ENCODE data around the gene GPX2. TPM values are rescaled to one million over a fixed set of nuclear protein-coding genes. Genes with fewer than 3 reads are reported as not detected.

The GPX2 gene
- total RNA-seq, 1 experiment from 2014 or later: 323 TPM

DNA sequence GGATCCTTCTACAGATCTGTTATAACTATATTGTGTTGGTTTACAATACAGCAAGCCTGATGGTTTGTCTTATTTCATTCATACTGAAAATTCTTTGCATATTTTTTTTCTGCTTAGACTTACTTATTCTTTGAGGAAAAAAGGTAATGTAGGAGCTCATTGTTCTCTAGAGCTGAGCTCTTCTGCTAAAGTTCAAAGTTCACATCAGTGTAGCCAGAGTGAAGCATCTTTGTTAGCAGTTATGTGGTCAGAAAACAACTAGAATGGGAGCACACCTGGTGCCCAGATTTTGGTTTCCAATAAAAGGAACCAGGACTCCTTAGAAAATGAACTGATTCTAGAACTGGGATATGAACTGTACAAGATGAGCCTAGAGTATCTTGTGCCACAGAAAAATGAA lies 10.3 kb downstream of the GPX2 start:
- POLR2A ChIA-PET (ENCODE audit: unreplicated experiment): no interaction called here
- Histone ChIP-seq H3F3A (ENCODE audit: insufficient read depth, low read depth) (peaks cover 21% of the 10 kb centered on the region), H3K9me2 (ENCODE audit: insufficient read depth) (no peaks in the 10 kb centered on the region), H3K4me1 (replicated peaks; ENCODE audit: insufficient read depth) (no peaks in the 10 kb centered on the region), H3K4me2 (no peak overlapping the region), H3K79me2 (ENCODE audit: low read depth) (no peaks in the 10 kb centered on the region), H3K9me3 (ENCODE audit: insufficient read depth, low read depth) (no peaks in the 10 kb centered on the region), H4K20me1 (ENCODE audit: insufficient read depth) (no peaks in the 10 kb centered on the region), H3K27ac (no peak overlapping the region), H3K27me3 (ENCODE audit: insufficient read depth, low read depth) (no peaks in the 10 kb centered on the region), H2AFZ (no peak overlapping the region), H3K36me3 (ENCODE audit: low read depth) (peaks cover 27% of the 10 kb centered on the region), H3K4me3 (no peak overlapping the region)
- DNase-seq: no peak
- intact Hi-C loops (cut with micrococcal nuclease; ENCODE audit: unreplicated experiment): no loop called here
- no peak for TF ChIP-seq EZH2 (IDR thresholded peaks at IDR 0.05; ENCODE audit: low read depth)
- TF ChIP-seq, protein P1, sequence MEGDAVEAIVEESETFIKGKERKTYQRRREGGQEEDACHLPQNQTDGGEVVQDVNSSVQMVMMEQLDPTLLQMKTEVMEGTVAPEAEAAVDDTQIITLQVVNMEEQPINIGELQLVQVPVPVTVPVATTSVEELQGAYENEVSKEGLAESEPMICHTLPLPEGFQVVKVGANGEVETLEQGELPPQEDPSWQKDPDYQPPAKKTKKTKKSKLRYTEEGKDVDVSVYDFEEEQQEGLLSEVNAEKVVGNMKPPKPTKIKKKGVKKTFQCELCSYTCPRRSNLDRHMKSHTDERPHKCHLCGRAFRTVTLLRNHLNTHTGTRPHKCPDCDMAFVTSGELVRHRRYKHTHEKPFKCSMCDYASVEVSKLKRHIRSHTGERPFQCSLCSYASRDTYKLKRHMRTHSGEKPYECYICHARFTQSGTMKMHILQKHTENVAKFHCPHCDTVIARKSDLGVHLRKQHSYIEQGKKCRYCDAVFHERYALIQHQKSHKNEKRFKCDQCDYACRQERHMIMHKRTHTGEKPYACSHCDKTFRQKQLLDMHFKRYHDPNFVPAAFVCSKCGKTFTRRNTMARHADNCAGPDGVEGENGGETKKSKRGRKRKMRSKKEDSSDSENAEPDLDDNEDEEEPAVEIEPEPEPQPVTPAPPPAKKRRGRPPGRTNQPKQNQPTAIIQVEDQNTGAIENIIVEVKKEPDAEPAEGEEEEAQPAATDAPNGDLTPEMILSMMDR (conservative IDR thresholded peaks at IDR 0.05): no peak
- CTCF ChIA-PET: interaction anchor here (0.6 kb wide), 1 partner anchor 413 kb away, joined by 5 read pairs; no protein-coding TSS in a partner anchor
- BruUV-seq (replicated peaks): no TSS peak

DNA sequence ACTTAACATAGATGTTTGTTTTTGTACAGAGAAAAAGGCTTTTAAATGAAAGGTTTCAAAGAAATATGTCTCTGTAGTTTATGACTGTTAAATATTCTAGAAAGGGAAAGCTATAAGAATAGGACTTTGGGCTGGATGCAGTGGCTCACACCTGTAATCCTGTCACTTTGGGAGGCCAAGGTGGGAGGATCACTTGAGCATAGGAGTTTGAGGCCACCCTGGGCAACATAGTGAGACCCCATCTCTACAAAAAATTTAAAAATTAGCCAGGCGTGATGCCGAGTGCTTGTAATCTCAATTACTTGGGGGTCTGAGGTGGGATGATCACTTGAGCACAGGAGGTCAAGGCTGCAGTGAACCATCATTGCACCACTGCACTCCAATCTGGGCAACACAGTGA lies 11.4 kb downstream of the GPX2 start:
- no TSS peak for BruUV-seq (replicated peaks)
- H3F3A ChIP-seq (ENCODE audit: insufficient read depth, low read depth): peaks cover 19% of the 10 kb centered on the region; the same call in 1 of the 2 replicates
- H3K4me1 ChIP-seq (replicated peaks; ENCODE audit: insufficient read depth): no peaks in the 10 kb centered on the region
- no peak overlapping the region for H3K4me2 ChIP-seq
- H3K9me2 ChIP-seq (ENCODE audit: insufficient read depth): no peaks in the 10 kb centered on the region
- ChIA-PET CTCF (interaction anchor here (0.7 kb wide), 1 partner anchor 10 kb away, joined by 5 read pairs; no protein-coding TSS in a partner anchor), POLR2A (ENCODE audit: unreplicated experiment) (no interaction called here)
- H3K79me2 ChIP-seq (ENCODE audit: low read depth): no peaks in the 10 kb centered on the region
- TF ChIP-seq, protein P1 (conservative IDR thresholded peaks at IDR 0.05): no peak
- no peak for TF ChIP-seq EZH2 (IDR thresholded peaks at IDR 0.05; ENCODE audit: low read depth)
- peaks cover 38% of the 10 kb centered on the region for H3K36me3 ChIP-seq (ENCODE audit: low read depth)
- no peak overlapping the region for H3K27ac ChIP-seq
- H3K27me3 ChIP-seq (ENCODE audit: insufficient read depth, low read depth): no peaks in the 10 kb centered on the region
- intact Hi-C loops (cut with micrococcal nuclease; ENCODE audit: unreplicated experiment): no loop called here
- H2AFZ ChIP-seq: no peak overlapping the region
- no peak for DNase-seq
- H4K20me1 ChIP-seq (ENCODE audit: insufficient read depth): no peaks in the 10 kb centered on the region
- H3K4me3 ChIP-seq: no peak overlapping the region
- H3K9me3 ChIP-seq (ENCODE audit: insufficient read depth, low read depth): no peaks in the 10 kb centered on the region

DNA sequence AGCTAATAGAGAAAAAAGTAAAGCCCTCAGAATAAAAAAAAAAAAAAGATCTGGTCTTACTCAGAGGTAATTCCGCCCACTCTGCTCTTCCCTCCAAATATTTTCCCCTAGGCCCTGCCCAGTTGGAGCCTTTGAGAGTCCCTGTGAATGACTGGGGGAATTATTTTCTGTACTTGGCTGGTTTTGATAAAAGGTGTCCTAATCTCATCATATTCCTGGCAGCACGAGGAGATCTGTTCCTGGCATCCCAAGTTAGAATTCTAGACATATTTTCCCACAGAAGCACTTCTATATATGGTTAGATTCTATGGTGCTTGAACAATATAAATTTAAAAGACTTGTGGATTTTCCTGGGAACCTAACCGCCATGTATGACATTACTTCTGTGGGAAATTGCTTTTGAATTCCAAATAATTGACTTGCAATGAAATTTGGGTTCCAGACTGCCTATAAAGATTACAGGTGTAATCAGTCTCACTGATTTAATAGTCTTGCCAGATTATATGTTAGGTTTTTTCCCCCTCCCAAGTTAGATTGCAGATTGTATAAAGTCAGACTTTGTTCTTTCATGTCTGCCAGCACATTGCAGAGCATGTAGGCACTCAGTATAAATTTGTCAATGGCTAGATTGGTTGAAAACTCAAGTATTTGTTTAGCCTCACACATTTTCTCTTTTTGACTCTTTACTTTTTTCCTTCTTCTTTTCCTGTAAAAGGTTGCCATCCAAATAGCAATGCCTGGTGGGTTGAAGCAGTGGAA lies 12.3 kb downstream of the GPX2 start:
- H3K9me2 ChIP-seq (ENCODE audit: insufficient read depth): no peaks in the 10 kb centered on the region
- no peak overlapping the region for H3K27ac ChIP-seq
- H3K9me3 ChIP-seq (ENCODE audit: insufficient read depth, low read depth): no peaks in the 10 kb centered on the region
- no peak for DNase-seq
- no peaks in the 10 kb centered on the region for H3K4me1 ChIP-seq (replicated peaks; ENCODE audit: insufficient read depth)
- H3F3A ChIP-seq (ENCODE audit: insufficient read depth, low read depth): peaks cover 11% of the 10 kb centered on the region; the same call in 1 of the 2 replicates
- H3K27me3 ChIP-seq (ENCODE audit: insufficient read depth, low read depth): no peaks in the 10 kb centered on the region
- TF ChIP-seq EZH2 (IDR thresholded peaks at IDR 0.05; ENCODE audit: low read depth): no peak
- TF ChIP-seq, protein P1 (conservative IDR thresholded peaks at IDR 0.05): no peak
- no peak overlapping the region for H3K4me2 ChIP-seq
- ChIA-PET CTCF (no interaction called here), POLR2A (ENCODE audit: unreplicated experiment) (no interaction called here)
- intact Hi-C loops (cut with micrococcal nuclease; ENCODE audit: unreplicated experiment): no loop called here
- no peak overlapping the region for H2AFZ ChIP-seq
- no peaks in the 10 kb centered on the region for H3K79me2 ChIP-seq (ENCODE audit: low read depth)
- no peaks in the 10 kb centered on the region for H4K20me1 ChIP-seq (ENCODE audit: insufficient read depth)
- peaks cover 45% of the 10 kb centered on the region for H3K36me3 ChIP-seq (ENCODE audit: low read depth)
- H3K4me3 ChIP-seq: no peak overlapping the region
- no TSS peak for BruUV-seq (replicated peaks)
